ENCODE data around the gene CEPT1. TPM values are rescaled to one million over a fixed set of nuclear protein-coding genes. Genes with fewer than 3 reads are reported as not detected.

The CEPT1 gene
- total RNA-seq, 2 experiments from 2014 or later: 36.0 to 38.6 TPM

- Mint-ChIP-seq H3K4me3 (no peak overlapping the region), H3K27ac (no peak overlapping the region), H3K27me3 (no peaks in the 10 kb centered on the region), H3K9me3 (no peaks in the 10 kb centered on the region), H3K36me3 (ENCODE audit: low read depth) (peaks cover 55% of the 10 kb centered on the region), H3K4me1 (ENCODE audit: low read depth) (peaks cover 43% of the 10 kb centered on the region)
- DNase-seq: no peak
- ChIA-PET POLR2A (interaction anchor here (1.8 kb wide), 1 partner anchor 10 kb away, joined by 7 read pairs; no protein-coding TSS in a partner anchor), CTCF (no interaction called here)
- ATAC-seq: no peak
- TF ChIP-seq CTCF (IDR thresholded peaks at IDR 0.05): no peak
- intact Hi-C loops (cut with micrococcal nuclease): no loop called here
Observed at GRCh38 chr1:111176678-111177077, 36.7 kb downstream of the CEPT1 start.

DNA sequence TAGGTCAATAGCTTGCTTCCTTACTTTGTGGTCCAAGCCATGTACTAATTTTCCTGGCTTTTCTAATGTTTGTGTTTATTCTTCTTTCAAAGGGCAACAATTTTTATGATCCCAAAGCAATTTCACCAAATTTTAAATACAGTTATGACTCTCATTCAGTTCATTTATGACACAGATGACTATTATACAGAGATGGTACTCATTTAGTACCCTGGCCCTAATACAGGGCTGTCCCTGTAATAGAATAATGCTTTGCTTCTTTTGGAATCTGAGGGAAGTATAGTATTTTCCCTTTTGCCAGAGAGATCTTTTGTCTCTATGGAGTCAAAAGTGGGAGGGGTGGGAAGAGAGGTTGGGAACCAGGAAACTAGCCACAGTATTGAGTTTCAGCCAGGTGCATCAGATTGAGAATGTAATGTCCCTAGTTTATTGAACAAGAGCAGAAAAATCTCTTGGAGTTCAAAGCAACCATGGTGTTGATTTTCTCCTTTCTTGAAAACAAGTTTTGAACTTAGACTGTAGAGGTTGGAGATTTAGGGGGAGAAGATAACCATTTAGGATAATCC, 40.0 kb downstream of the CEPT1 start:
- H3K27ac Mint-ChIP-seq: peak overlapping the region; percentile 13
- H3K9me3 Mint-ChIP-seq: no peaks in the 10 kb centered on the region
- TF ChIP-seq CTCF (IDR thresholded peaks at IDR 0.05): no peak
- DNase-seq: no peak
- intact Hi-C loops (cut with micrococcal nuclease): no loop called here
- no peak overlapping the region for H3K4me3 Mint-ChIP-seq
- no peak for ATAC-seq
- POLR2A ChIA-PET: interaction anchor here (1.0 to 5.6 kb wide), 4 partner anchors 8 to 37 kb away, joined by 3 to 34 read pairs (median 4); no protein-coding TSS in a partner anchor
- CTCF ChIA-PET: interaction anchor here (0.9 kb wide), 1 partner anchor 17 kb away, joined by 3 read pairs; no protein-coding TSS in a partner anchor
- H3K36me3 Mint-ChIP-seq (ENCODE audit: low read depth): peaks cover 61% of the 10 kb centered on the region
- no peaks in the 10 kb centered on the region for H3K27me3 Mint-ChIP-seq
- H3K4me1 Mint-ChIP-seq (ENCODE audit: low read depth): peaks cover 45% of the 10 kb centered on the region

GRCh38 chr1:111182052-111182451, 42.0 kb downstream of the CEPT1 start:
- ChIA-PET CTCF (interaction anchor here (1.2 to 1.6 kb wide), 5 partner anchors 18 to 326 kb away, joined by 3 to 6 read pairs (median 4); no protein-coding TSS in a partner anchor), POLR2A (interaction anchor here (1.1 to 5.6 kb wide), 2 partner anchors 11 to 18 kb away, joined by 3 to 34 read pairs; no protein-coding TSS in a partner anchor)
- Mint-ChIP-seq H3K4me3 (no peak overlapping the region), H3K36me3 (ENCODE audit: low read depth) (peaks cover 65% of the 10 kb centered on the region), H3K27me3 (no peaks in the 10 kb centered on the region), H3K9me3 (no peaks in the 10 kb centered on the region), H3K27ac (peak overlapping the region; percentile 37), H3K4me1 (ENCODE audit: low read depth) (peaks cover 59% of the 10 kb centered on the region)
- DNase-seq (no peak), ATAC-seq (no peak)
- no peak for TF ChIP-seq CTCF (IDR thresholded peaks at IDR 0.05)
- intact Hi-C loops (cut with micrococcal nuclease): no loop called here

DNA sequence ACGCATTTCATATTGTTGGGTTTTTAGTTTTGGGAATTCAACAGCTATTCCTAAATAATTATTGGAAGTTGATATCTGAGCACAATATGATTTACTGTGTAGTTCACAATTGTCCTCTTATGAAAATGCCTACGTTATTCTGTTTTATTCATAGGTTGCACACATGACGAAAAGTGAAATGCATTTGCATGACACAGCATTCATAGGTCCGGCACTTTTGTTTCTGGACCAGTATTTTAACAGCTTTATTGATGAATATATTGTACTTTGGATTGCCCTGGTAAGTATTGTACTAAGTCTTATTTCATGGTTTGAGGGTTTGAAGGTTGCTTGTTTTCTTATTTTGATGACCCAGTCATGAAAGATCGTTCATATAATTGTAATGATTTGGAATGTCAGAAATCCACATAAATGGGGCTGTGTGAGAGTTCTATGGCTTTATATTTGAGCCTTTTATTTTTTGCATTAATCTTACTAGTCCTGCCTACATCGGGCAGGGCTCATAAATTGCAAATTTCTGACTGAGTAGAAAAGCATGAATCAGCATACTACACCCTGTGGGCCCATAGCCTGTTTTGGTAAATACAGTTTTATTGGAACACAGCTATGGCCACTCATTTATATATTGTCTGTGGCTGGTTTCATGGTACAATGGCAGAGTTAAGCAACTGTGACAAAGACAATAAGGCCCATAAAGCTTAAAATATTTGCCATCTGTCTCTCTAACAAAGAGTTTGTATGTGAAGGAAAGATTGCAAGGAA, 43.5 kb downstream of the CEPT1 start:
- H3K27me3 Mint-ChIP-seq: no peaks in the 10 kb centered on the region
- peak overlapping the region; percentile 78 for H3K27ac Mint-ChIP-seq
- no peak for TF ChIP-seq CTCF (IDR thresholded peaks at IDR 0.05)
- H3K4me3 Mint-ChIP-seq: no peak overlapping the region
- peaks cover 76% of the 10 kb centered on the region for H3K36me3 Mint-ChIP-seq (ENCODE audit: low read depth)
- DNase-seq (no peak), ATAC-seq (peak; percentile 29)
- no peaks in the 10 kb centered on the region for H3K9me3 Mint-ChIP-seq
- ChIA-PET CTCF (interaction anchor here (0.8 to 1.6 kb wide), 5 partner anchors 12 to 153 kb away, joined by 3 to 6 read pairs (median 4); no protein-coding TSS in a partner anchor), POLR2A (interaction anchor here (1.0 to 5.6 kb wide), 4 partner anchors 9 to 44 kb away, joined by 3 to 34 read pairs (median 6); no protein-coding TSS in a partner anchor)
- intact Hi-C loops (cut with micrococcal nuclease): no loop called here
- H3K4me1 Mint-ChIP-seq (ENCODE audit: low read depth): peaks cover 70% of the 10 kb centered on the region

DNA sequence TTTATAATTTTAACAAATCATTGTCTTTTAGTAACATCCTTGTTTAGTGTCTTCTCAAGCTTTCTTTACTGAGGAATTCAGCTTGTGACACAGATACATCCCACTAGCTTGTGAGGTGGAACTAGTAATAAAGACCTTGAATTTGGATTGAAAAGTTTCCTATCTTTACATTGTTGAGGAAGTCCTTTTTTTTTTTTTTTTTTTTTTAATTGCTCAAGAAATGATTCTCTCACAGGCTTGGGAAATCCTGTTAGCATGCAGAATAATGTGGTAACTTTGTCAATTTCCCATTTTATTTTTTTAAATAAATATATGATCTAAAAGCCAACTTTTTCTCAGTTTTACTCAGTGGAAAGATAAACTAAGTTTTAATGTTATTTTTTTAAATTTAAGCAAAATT, 44.6 kb downstream of the CEPT1 start:
- Mint-ChIP-seq H3K27ac (peak overlapping the region; percentile 78), H3K9me3 (no peaks in the 10 kb centered on the region), H3K27me3 (no peaks in the 10 kb centered on the region), H3K36me3 (ENCODE audit: low read depth) (peaks cover 82% of the 10 kb centered on the region), H3K4me3 (no peak overlapping the region), H3K4me1 (ENCODE audit: low read depth) (peaks cover 77% of the 10 kb centered on the region)
- no peak for DNase-seq
- no peak for ATAC-seq
- intact Hi-C loops (cut with micrococcal nuclease): no loop called here
- no peak for TF ChIP-seq CTCF (IDR thresholded peaks at IDR 0.05)
- POLR2A ChIA-PET: interaction anchor here (1.4 kb wide), 1 partner anchor 45 kb away, joined by 3 read pairs; the partner anchor contains the start of genes CEPT1 and DRAM2
- CTCF ChIA-PET: no interaction called here
